PC-3 (cell line): ENCODE data around the gene TSPAN17.
"Not testable (repeated sequence)": the region's sequence is repeated elsewhere in the genome, so short reads cannot be mapped to it uniquely, and the experiment has no call there.

Experiments
- CTCF ChIP-seq: fragments of 300-600 bp; sonication (generic); conservative IDR thresholded peaks from 2 replicates; pipeline ENCODE4 v1.5.1; 2017; ENCODE audit warnings: antibody characterized with exemption, low read depth, mild to moderate bottlenecking, low read length
- EZH2 ChIP-seq: fragments of 300-600 bp; sonication (generic); IDR thresholded peaks from one replicate; pipeline ENCODE4 v1.6.1; 2017; ENCODE audit warnings: antibody characterized with exemption, mild to moderate bottlenecking, low read length; ENCODE audit not compliant: unreplicated experiment

GRCh38 chr5:176699446-176699845, 52.2 kb downstream of the TSPAN17 start:
- not testable (repeated sequence) for TF ChIP-seq EZH2, CTCF
